CD4-positive, alpha-beta T cell treated with Interleukin-1 beta for 1 hour (primary cell): ENCODE data around the gene KCNJ15.

Source experiments
- DNase-seq, 2 donors: peaks; one replicate each; pipeline ENCODE4 v3.0.0-alpha.2; 2020 to 2022

Gene KCNJ15

DNA sequence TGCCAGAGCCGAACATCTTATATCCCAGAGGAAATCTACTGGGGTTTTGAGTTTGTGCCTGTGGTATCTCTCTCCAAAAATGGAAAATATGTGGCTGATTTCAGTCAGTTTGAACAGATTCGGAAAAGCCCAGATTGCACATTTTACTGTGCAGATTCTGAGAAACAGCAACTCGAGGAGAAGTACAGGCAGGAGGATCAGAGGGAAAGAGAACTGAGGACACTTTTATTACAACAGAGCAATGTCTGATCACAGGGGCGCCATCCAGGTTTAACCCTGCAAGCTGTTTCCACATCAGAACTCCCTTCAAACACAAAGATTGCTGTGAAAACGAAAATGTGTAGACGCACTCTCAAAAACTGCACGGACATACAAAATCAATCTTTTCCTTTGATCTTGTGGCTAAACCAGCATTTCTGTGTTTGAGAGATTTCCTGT lies 43.4 kb downstream of the KCNJ15 start:
- no peak for DNase-seq

DNA sequence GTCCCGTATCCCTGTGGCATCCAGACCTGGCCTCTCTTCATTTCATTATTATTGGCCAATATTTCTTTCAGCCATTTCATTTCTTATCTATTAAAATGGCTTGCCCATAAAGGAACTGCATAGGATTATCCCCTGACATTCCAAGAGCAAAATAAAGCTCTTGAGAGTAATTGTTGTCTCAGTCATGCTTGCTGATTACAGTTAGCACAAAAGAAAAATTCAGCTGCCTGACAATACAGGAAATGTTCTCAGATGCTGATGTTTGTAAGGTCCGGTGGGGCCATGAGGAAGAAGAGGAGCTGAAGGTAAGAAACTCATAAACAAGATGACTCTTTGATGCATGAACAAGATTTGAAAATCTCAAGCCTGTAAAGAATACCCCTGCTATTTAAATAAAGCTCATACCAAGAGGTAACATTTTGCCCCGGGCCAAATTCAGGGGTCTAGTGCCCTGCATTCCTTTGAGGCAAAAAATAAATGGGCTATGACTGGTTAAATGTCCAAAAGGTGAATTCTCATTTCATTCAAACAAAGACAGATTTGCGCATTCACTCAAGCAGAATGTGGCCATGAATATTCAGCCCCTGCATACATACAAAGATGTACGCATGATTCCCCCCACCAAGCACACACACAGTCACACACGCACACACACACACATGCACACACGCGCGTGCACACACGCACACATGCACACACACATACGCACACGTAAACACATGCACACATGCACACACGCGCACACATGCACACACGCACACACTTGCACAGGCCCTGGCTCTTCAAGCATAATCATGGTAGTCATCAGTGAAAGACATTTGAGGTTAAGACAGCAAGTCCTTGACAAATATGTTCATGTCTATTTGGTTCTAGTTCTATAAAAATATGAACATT lies 44.8 kb downstream of the KCNJ15 start:
- DNase-seq = no peak

GRCh38 chr21:38303300-38303699 lies 46.5 kb downstream of the KCNJ15 start:
- DNase-seq = no peak

GRCh38 chr21:38306433-38307141 lies 49.8 kb downstream of the KCNJ15 start:
- peak; percentile 11 to 19 for DNase-seq

DNA sequence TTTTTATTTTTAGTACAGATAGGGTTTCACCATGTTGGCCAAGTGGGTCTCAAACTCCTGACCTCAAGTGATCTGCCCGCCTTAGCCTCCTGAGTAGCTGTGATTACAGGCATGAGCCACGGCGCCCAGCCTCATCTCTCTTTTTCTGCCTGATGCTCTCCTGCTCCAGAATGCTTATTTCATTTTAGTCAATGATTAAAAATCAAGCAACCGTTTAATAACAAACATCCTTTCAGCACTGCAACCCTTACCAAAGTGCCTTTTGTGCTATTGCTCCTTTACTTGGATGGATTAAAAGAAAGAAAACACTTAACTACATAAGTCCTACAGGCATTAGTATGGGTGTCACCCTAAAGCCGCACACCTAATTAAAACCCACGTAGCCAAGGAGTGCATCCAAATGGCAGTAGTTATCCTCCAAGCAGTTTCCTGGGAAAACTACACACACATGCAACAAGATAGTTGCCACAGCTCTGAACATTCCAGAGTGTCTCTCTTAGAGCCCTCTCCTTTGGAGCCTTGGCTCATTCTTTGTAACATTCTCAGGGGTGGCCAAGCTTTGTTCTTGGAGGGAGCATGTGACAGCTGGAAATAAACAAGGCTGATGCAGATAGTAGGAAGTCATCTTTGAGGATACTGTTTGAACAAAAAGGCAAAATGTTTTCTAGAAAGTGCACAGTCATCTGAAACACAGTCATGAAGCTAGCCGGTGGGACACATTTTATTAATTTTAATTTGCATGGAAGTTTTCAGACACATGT lies 51.2 kb downstream of the KCNJ15 start:
- no peak for DNase-seq

DNA sequence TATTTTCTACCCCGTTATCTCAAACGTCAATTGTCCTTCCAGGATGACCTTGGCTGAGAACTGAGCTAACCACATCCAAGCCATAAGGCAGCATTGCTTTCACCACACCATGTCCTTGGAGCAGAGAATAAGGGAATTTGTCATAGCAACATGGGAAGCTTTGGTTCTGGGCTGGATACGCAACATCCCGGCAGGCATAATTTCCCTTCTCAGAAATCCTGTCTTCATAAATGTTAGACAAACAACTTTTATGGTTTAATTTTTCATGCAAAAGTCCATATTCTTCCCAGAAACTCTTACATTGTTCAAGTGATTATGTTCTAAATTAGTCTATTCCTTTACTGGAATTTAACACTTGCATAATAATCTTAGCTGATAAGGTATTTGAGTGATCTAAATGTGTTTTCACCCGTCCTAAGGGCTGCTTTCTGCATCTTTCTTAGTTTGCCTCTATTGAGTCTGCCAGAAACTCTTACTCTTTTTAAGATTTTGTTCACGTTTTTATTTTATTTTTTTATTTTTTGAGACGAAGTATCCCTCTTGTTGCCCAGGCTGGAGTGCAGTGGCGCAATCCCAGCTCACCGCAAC lies 51.8 kb downstream of the KCNJ15 start:
- DNase-seq = no peak

GRCh38 chr21:38310646-38311485 lies 54.1 kb downstream of the KCNJ15 start:
- no peak for DNase-seq

DNA sequence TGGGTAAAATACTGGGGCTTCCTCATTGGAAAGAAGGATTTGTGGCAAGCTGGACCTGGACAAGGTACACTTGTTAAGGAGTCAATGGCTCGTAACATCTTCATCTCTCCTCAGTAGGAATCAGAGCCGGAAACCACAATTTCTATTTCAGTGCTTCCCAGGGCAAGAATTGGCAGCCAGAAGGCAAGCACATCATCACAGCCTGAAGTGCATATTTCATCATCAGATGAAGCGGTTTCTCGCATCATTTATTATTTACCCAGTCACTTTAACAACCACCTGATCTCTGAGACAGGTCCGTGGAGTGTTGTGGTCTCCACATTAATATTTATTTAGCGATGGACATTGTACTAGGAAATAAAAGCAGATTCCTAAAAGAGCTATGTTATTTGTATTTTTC lies 55.0 kb downstream of the KCNJ15 start:
- DNase-seq = no peak

DNA sequence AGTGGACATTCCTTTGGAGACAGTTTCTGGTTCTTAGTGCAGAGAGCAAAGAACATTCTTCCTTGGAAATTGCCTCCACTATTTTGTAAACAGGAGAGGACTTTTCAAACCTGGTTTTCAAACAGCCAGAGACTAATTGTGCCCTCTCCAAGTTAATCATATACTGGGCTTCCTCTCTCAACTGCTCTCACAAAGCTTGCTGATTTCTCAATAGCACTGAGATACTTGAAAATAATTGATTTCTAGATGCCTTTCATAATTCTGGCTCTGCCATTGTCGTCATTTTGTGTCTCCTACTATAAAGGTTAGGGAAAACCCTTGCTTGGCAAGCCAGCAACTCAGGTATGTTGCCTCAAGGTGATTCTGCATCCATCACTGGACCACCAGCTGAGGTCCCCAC lies 56.0 kb downstream of the KCNJ15 start:
- DNase-seq = no peak

DNA sequence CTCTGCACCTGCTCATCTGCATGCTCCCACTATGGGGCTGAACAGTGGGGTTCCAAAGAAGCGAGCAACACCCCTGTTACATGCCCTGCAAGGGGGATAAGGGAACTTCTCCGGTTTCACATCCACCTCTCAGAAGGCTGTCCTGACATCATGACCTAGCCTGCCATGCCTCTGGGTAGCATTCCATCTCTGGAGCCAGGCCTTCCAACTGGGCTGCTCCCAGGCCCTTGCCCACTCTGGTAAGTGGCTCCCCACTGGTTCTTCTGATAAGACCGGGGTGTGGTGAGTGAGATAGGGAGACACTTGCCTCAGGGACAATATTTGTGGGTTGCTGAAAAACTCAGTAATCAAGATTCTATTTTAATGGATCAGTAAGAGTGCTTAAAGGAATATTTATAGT lies 57.8 kb downstream of the KCNJ15 start:
- DNase-seq = no peak

DNA sequence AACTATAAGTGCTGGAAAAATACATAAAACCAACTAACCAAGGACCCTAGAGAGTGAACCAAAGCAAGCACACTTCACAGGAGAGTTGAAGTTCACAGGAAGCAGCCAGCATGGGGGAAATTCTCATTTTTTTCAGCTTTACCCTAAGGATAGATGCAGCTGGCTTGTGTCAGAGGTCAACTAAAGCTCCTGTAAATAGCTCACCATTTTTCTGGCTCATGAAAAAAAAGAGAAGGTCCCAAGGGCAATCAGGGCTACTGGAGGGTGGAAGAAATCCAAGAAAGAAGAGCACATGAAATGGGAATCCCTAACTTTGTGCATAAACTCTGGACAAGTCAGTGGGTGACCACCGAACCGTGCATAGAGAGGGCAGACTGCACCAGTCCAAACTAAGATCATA lies 58.3 kb downstream of the KCNJ15 start:
- DNase-seq = no peak

GRCh38 chr21:38319781-38320180 lies 63.0 kb downstream of the KCNJ15 start:
- no peak for DNase-seq

- no peak for DNase-seq
Observed at GRCh38 chr21:38321568-38321967, 64.8 kb downstream of the KCNJ15 start.

GRCh38 chr21:38322311-38322950 lies 65.6 kb downstream of the KCNJ15 start:
- DNase-seq = no peak

GRCh38 chr21:38323721-38324531 lies 67.1 kb downstream of the KCNJ15 start:
- DNase-seq = peak in 1 of 2 donors; percentile 16

DNA sequence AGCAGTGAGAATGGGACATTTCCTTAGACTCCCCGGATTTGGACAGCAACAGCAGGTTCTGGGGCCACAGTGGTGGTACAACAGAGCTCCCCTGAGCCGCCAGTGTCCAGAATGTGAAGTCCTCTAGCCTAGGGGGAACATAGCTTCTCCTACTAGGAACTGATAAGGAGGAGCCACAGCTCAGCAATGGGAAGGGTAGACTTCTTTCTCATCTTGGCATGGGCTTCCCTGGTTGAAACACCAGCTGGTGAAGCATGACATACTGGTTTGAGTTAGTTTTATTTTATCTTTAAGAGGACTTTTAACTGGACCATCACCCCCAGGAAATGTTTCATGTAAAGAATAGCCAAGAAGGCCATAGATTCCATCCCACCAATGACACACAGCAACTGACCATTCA lies 68.4 kb downstream of the KCNJ15 start:
- no peak for DNase-seq

DNA sequence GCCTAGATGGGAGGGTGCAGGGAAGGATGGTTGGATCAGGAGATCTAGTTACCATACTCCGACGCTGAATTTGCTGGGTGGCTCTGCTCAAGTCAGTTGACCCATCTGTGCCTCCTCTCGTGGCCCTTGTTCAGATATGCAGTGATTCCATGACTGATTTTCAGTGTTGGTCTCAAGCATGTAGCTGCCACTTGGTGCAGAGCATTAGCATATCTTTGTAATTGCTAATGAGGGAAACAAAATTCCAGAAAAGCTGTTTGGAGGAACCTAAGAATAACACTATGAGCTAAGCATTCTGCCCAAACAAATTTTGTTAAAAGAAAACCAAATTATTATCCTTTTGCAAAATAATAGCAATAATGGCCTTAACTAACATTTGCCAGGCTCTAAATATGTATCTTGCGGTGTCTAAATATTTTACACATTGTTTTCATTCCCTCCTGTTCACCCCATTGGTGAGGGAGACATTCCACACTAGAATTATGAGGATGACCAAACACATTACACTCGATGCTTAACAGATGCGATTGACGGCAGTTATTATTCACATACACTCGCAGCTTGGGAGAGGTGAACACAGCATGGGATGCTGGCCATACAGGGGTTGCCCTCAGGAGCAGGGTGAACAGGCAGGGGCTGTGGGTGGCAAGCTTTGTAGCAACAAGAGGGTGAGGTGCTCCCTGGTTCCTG lies 69.1 kb downstream of the KCNJ15 start:
- no peak for DNase-seq

- DNase-seq = no peak
Observed at GRCh38 chr21:38326429-38326828, 69.6 kb downstream of the KCNJ15 start.

DNA sequence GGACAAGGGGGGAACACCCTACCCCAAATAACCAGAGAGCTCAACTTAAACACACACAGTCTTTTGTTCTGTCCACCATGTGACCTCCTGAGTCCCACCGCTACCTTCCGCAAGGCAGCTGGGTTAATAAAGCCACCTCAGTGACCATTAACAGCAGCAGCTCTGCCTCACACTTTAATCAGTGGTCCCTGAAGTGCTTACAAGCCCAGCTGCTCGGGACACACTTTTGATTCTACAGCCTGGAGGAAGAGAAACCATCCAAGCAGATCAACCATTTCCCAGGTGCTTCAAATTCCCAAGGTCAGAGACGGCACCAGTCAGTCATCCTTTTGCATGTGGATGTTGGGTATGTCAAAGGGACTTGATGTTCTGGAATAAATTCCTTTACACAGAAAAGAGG lies 70.1 kb downstream of the KCNJ15 start:
- DNase-seq = no peak

DNA sequence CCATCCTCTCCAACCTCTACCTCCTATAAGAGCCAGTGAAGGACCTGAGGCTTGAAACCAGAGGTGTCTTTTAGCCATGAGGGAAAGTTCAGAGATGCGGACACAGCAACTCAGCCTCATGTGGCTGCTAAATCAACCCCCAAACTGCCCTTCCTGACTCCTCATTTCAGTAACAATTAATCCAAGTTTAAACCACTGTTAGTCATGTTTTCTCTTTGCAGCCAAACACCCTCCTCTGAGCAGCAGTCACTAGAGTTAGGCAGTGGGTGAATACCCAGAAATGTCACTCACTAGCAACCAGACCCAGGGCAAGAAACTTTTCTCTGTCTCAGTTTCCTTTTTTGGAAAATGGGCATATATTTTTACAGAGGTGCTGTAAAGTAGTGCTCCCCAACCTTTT lies 71.2 kb downstream of the KCNJ15 start:
- DNase-seq = no peak
